K562 (cell line): ENCODE measurements around the gene ECM1. TPM values are rescaled to one million over a fixed set of nuclear protein-coding genes. Genes with fewer than 3 reads are reported as not detected.

Source experiments
- CSDE1 ChIP-seq, 2 experiments: fragments of 450-650 bp; IDR thresholded peaks; 2 replicates each; pipeline ENCODE4 v1.6.1; 2016; ENCODE audit warnings: mild to moderate bottlenecking in 1 of 2
- ELF2 ChIP-seq: fragments of 250-450 bp; sonication (Bioruptor Pico); IDR thresholded peaks from 2 replicates; pipeline ENCODE4 v1.5.0; 2021; ENCODE audit warnings: mild to moderate bottlenecking
- EP300 ChIP-seq: IDR thresholded peaks from 2 replicates; pipeline ENCODE4 v1.6.1; 2012; ENCODE audit warnings: low read length, improper control_type of control experiment
- HEY1 ChIP-seq: fragments of 250-450 bp; sonication (Bioruptor Pico); IDR thresholded peaks from 2 replicates; pipeline ENCODE4 v1.5.0; 2020; ENCODE audit warnings: mild to moderate bottlenecking, moderate library complexity, borderline replicate concordance
- HNRNPK ChIP-seq: fragments of 200-400 bp; formaldehyde crosslinking; IDR thresholded peaks from one replicate; pipeline ENCODE4 v1.6.1; 2018; ENCODE audit warnings: mild to moderate bottlenecking, low read depth, low read length; ENCODE audit not compliant: poor library complexity, severe bottlenecking
- HNRNPLL ChIP-seq: fragments of 200-400 bp; formaldehyde crosslinking; IDR thresholded peaks from 2 replicates; pipeline ENCODE4 v1.6.1; 2017; ENCODE audit warnings: low read length, low read depth, mild to moderate bottlenecking; ENCODE audit not compliant: poor library complexity, severe bottlenecking
- MED1 ChIP-seq: sonication (generic); formaldehyde crosslinking; IDR thresholded peaks from 2 replicates; pipeline ENCODE4 v1.8.1; 2023; ENCODE audit warnings: missing genetic modification reagents, borderline replicate concordance
- NELFE ChIP-seq: IDR thresholded peaks from 2 replicates; pipeline ENCODE4 v1.6.1; 2011; ENCODE audit warnings: mild to moderate bottlenecking; ENCODE audit not compliant: insufficient read depth, insufficient read length
- NR2C2 ChIP-seq, 2 experiments: fragments of 200-800 bp in 1 of 2; sonication (Bioruptor generic) in 1 of 2; sonication (generic) in 1 of 2; formaldehyde crosslinking in 1 of 2; IDR thresholded peaks; 2 replicates each; pipeline versions ENCODE4 v1.6.1 to v1.8.0; 2016 to 2022; ENCODE audit warnings: mild to moderate bottlenecking in 1 of 2, missing compliant biosample characterization in 1 of 2, missing genetic modification characterization in 1 of 2, missing genetic modification reagents in 1 of 2
- POLR2A ChIP-seq: fragments of 450-650 bp; conservative IDR thresholded peaks from 2 replicates; pipeline ENCODE4 v1.6.1; 2016
- POLR2G ChIP-seq: fragments of 200-400 bp; formaldehyde crosslinking; IDR thresholded peaks from 2 replicates; pipeline ENCODE4 v1.6.1; 2017; ENCODE audit warnings: low read depth, mild to moderate bottlenecking, antibody characterized with exemption, low read length, moderate library complexity
- RBM17 ChIP-seq: fragments of 200-400 bp; formaldehyde crosslinking; IDR thresholded peaks from 2 replicates; pipeline ENCODE4 v1.6.1; 2017; ENCODE audit warnings: low read depth, mild to moderate bottlenecking, low read length, borderline replicate concordance
- RBM39 ChIP-seq: fragments of 200-400 bp; formaldehyde crosslinking; optimal IDR thresholded peaks from 2 replicates; pipeline ENCODE3; 2018; ENCODE audit warnings: low read depth, low read length
- SMARCA5 ChIP-seq: fragments of 450-650 bp; IDR thresholded peaks from 2 replicates; pipeline ENCODE4 v1.6.1; 2016
- STAT5A ChIP-seq: IDR thresholded peaks from 2 replicates; pipeline ENCODE4 v1.6.1; 2012; ENCODE audit warnings: low read length, inconsistent platforms, borderline replicate concordance
- TEAD4 ChIP-seq, 2 experiments: sonication (generic) in 1 of 2; formaldehyde crosslinking in 1 of 2; IDR thresholded peaks; 2 replicates each; pipeline versions ENCODE4 v1.6.1 to v1.8.0; 2012 to 2022; ENCODE audit warnings: borderline replicate concordance in 1 of 2, inconsistent platforms in 1 of 2, low read length in 1 of 2, mild to moderate bottlenecking in 1 of 2, missing genetic modification reagents in 1 of 2
- ZNF217 ChIP-seq: sonication (generic); formaldehyde crosslinking; IDR thresholded peaks from 2 replicates; pipeline ENCODE4 v1.8.0; 2022; ENCODE audit warnings: mild to moderate bottlenecking, missing genetic modification reagents
- ZNF395 ChIP-seq: fragments of 200-800 bp; sonication (Bioruptor generic); IDR thresholded peaks from 2 replicates; pipeline ENCODE4 v1.6.1; 2017; ENCODE audit warnings: missing genetic modification characterization, missing compliant biosample characterization
- ZNF445 ChIP-seq: fragments of 250-450 bp; sonication (Bioruptor Pico); IDR thresholded peaks from 2 replicates; pipeline ENCODE4 v1.4.0; 2020; ENCODE audit warnings: low read depth, mild to moderate bottlenecking, moderate library complexity
- ZNF592 ChIP-seq: fragments of 450-650 bp; IDR thresholded peaks from 2 replicates; pipeline ENCODE4 v1.6.1; 2017; ENCODE audit warnings: antibody characterized with exemption, mild to moderate bottlenecking
- polyA plus RNA-seq, 8 experiments: library from polyadenylated mRNA; depleted of rRNA in 4 of 8; stranded (reverse) in 5 of 8; unstranded in 3 of 8; fragments of >200 nt; fragmentation: Nextera tagmentation in 2 of 8; fragmentation: Illumina TruSeq in 1 of 8; extraction: Ambion mirVana in 2 of 8; extraction: Trizol in 1 of 8; gene quantifications; 2 replicates each; pipeline versions ENCODE4 v1.2.1 to v1.2.3, GENCODE V29; 2011 to 2014; ENCODE audit warnings: inconsistent platforms in 1 of 8, missing spikeins in 1 of 8
- total RNA-seq, 7 experiments: library from RNA; depleted of rRNA in 6 of 7; stranded (reverse); fragments of >200 nt in 6 of 7; fragmentation: Illumina TruSeq in 2 of 7; extraction: Trizol in 2 of 7; gene quantifications; 2 replicates each; pipeline versions ENCODE4 v1.2.1 to v1.2.3, GENCODE V29; 2011 to 2021; ENCODE audit warnings: low replicate concordance in 1 of 7
- TF ChIP-seq, protein P1 (sequence below): fragments of 450-650 bp; IDR thresholded peaks from 2 replicates; pipeline ENCODE4 v1.6.1; 2016; ENCODE audit warnings: missing biosample characterization, missing genetic modification characterization

The ECM1 gene
- total and polyA plus RNA-seq, 9 of the 15 experiments (the other 6 are each of a cell fraction or from before 2014, with no cell fraction given), result 6.6 to 52.2 (median 12.8) TPM

DNA sequence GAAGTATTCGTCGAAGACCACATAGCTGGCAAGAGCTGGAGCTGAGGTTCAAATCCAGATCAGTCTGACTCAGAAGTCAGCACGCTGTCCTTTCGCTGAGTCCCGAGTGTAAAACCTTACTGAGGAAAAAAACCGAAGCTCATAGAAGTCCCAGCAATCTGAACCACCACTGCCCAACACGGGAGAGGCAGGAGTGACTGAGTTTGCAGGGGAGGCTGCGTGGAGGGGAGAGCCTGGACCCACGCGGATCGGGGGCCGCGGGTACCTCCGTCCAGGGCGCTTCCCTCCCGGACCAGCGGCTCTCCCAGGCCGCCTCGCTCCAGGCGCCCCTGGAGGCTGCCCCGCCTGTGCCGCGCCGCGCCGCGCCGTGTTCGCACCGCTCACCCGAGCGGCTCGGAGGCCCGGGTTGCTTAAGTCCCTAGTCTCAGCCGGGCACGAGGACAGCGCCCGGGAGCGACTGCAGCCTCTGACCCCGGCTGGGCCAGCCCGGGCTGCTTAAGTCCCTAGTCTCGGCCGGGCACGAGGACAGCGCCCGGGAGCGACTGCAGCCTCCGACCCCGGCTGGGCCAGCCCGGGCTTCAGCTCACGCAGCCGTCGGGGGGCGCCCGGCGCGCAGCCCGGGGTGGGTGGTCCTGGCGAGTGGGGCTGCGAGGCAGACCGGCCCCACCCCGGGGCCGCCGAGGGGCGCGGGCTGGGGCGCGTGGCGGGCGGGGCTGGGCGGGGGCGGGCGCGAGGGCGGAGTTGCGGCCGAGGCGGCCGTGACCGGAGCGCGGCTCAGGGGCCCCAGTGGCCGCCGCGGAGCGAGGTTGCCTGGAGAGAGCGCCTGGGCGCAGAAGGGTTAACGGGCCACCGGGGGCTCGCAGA is 41.0 kb downstream of the ECM1 start, which contains the start of gene ADAMTSL4 (continued):
- TF ChIP-seq, protein P1, sequence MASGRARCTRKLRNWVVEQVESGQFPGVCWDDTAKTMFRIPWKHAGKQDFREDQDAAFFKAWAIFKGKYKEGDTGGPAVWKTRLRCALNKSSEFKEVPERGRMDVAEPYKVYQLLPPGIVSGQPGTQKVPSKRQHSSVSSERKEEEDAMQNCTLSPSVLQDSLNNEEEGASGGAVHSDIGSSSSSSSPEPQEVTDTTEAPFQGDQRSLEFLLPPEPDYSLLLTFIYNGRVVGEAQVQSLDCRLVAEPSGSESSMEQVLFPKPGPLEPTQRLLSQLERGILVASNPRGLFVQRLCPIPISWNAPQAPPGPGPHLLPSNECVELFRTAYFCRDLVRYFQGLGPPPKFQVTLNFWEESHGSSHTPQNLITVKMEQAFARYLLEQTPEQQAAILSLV (tag), result no peak
- no peak for TF ChIP-seq ZNF217 (CRISPR knock-in tag)
- TF ChIP-seq NR2C2 (CRISPR knock-in tag; IDR thresholded peaks at IDR 0.05), result no peak
- peak; percentile 94 for TF ChIP-seq NR2C2 (tag; IDR thresholded peaks at IDR 0.05)
- peak; percentile 74 for TF ChIP-seq ZNF592
- no peak for TF ChIP-seq RBM17
- no peak for TF ChIP-seq ZNF445 (CRISPR knock-in tag)
- TF ChIP-seq POLR2A, result peak; percentile 70
- no peak for TF ChIP-seq STAT5A
- no peak for TF ChIP-seq HEY1 (CRISPR knock-in tag)
- TF ChIP-seq ELF2 (CRISPR knock-in tag), result no peak
- TF ChIP-seq HNRNPK, result no peak
- no peak; the same call in 1 of the 2 replicates for TF ChIP-seq ZNF395 (CRISPR knock-in tag)
- TF ChIP-seq RBM39, result no peak
- peak; percentile 39 for TF ChIP-seq HNRNPLL
- TF ChIP-seq TEAD4 (IDR thresholded peaks at IDR 0.05; ENCODE audit: low read length), result no peak
- TF ChIP-seq TEAD4 (CRISPR knock-in tag; IDR thresholded peaks at IDR 0.05; ENCODE audit: borderline replicate concordance), result peak; percentile 68; the same call in 1 of the 2 replicates
- no peak for TF ChIP-seq SMARCA5
- no peak; the same call in 1 of the 2 replicates for TF ChIP-seq MED1 (CRISPR knock-in tag)
- TF ChIP-seq EP300, result no peak
- TF ChIP-seq NELFE, result no peak
- TF ChIP-seq CSDE1 (IDR thresholded peaks at IDR 0.05), result no peak; a peak in 1 of 4 replicates
- TF ChIP-seq POLR2G, result peak; percentile 90
